CD14-positive monocyte (primary cell): ENCODE results near the gene SLMAP. TPM values are rescaled to one million over a fixed set of nuclear protein-coding genes. Genes with fewer than 3 reads are reported as not detected.

Experiments used
- DNase-seq, 3 donors: peaks; one replicate each; pipeline ENCODE4 v3.0.0-alpha.2; 2011 to 2022
- H2AFZ ChIP-seq: 2 replicates; pipeline ENCODE4 v1.6.0; 2012; ENCODE audit warnings: mild to moderate bottlenecking, low read depth, low read length, inconsistent platforms; ENCODE audit not compliant: insufficient read depth, poor library complexity, severe bottlenecking
- H3K27ac ChIP-seq, 2 donors: 1 replicate in 1 of 2; 2 replicates in 1 of 2; pipeline ENCODE4 v1.5.1; 2012 to 2013; ENCODE audit warnings: low read length in 2 of 2, control low read depth in 1 of 2, inconsistent platforms in 1 of 2, low read depth in 1 of 2, mild to moderate bottlenecking in 1 of 2
- H3K27me3 ChIP-seq, 2 donors: one replicate each; pipeline versions ENCODE4 v1.6.0 to v1.6.1; 2011 to 2013; ENCODE audit warnings: low read length in 2 of 2; ENCODE audit not compliant: control insufficient read depth in 2 of 2, insufficient read depth in 2 of 2
- H3K36me3 ChIP-seq, 2 donors: replicated peaks in 1 of 2; 1 replicate in 1 of 2; 2 replicates in 1 of 2; pipeline versions ENCODE4 v1.5.1 to v1.6.1; 2012 to 2013; ENCODE audit warnings: low read length in 2 of 2, control low read depth in 1 of 2, inconsistent platforms in 1 of 2, mild to moderate bottlenecking in 1 of 2; ENCODE audit not compliant: insufficient read depth in 2 of 2, control insufficient read depth in 1 of 2
- H3K4me1 ChIP-seq, 2 donors: 1 replicate in 1 of 2; 2 replicates in 1 of 2; pipeline versions ENCODE4 v1.5.1 to v1.6.1; 2012 to 2013; ENCODE audit warnings: low read length in 2 of 2, control low read depth in 1 of 2, inconsistent platforms in 1 of 2, mild to moderate bottlenecking in 1 of 2, moderate library complexity in 1 of 2; ENCODE audit not compliant: insufficient read depth in 2 of 2, control insufficient read depth in 1 of 2
- H3K4me2 ChIP-seq: replicated peaks from 2 replicates; pipeline ENCODE3; 2012; ENCODE audit warnings: low read length, moderate library complexity, mild to moderate bottlenecking; ENCODE audit not compliant: poor library complexity, severe bottlenecking; ENCODE audit errors: extremely low read depth
- H3K4me3 ChIP-seq, 3 experiments: fragments of 200-600 bp in 1 of 3; sonication (generic) in 1 of 3; replicated peaks in 1 of 3; 1 replicate in 2 of 3; 2 replicates in 1 of 3; pipeline ENCODE4 v1.5.1; 2011 to 2013; ENCODE audit warnings: low read length in 3 of 3, mild to moderate bottlenecking in 3 of 3, control low read depth in 2 of 3, low read depth in 2 of 3, inconsistent platforms in 1 of 3, moderate library complexity in 1 of 3
- H3K79me2 ChIP-seq: 2 replicates; pipeline ENCODE4 v1.6.0; 2012; ENCODE audit warnings: mild to moderate bottlenecking, control low read depth, inconsistent platforms, low read length, moderate library complexity; ENCODE audit not compliant: insufficient read depth
- H3K9ac ChIP-seq: 2 replicates; pipeline ENCODE4 v1.6.0; 2017; ENCODE audit warnings: low read length, mild to moderate bottlenecking; ENCODE audit not compliant: insufficient read depth, poor library complexity, severe bottlenecking
- H3K9me3 ChIP-seq, 2 donors: replicated peaks in 1 of 2; 1 replicate in 1 of 2; 2 replicates in 1 of 2; pipeline versions ENCODE4 v1.5.1 to v1.6.1; 2012 to 2013; ENCODE audit warnings: low read length in 2 of 2, control low read depth in 1 of 2; ENCODE audit not compliant: control insufficient read depth in 1 of 2, insufficient read depth in 1 of 2
- H4K20me1 ChIP-seq: 2 replicates; pipeline ENCODE4 v1.6.0; 2012; ENCODE audit warnings: mild to moderate bottlenecking, low read length, control low read depth, moderate library complexity; ENCODE audit not compliant: insufficient read depth
- H3K27ac Mint-ChIP-seq, 7 donors: one replicate each; pipeline ENCODE4 v1.8.0; 2020; ENCODE audit warnings: mild to moderate bottlenecking in 7 of 7, mixed read lengths in 7 of 7, moderate library complexity in 6 of 7, inconsistent platforms in 2 of 7
- H3K27me3 Mint-ChIP-seq, 3 donors: one replicate each; pipeline ENCODE4 v1.8.0; 2021 to 2022; ENCODE audit warnings: low read depth in 3 of 3, mild to moderate bottlenecking in 3 of 3, mixed read lengths in 3 of 3, moderate library complexity in 3 of 3, inconsistent platforms in 1 of 3
- H3K36me3 Mint-ChIP-seq, 2 donors: one replicate each; pipeline ENCODE4 v1.8.0; 2020; ENCODE audit warnings: mixed read lengths in 2 of 2, inconsistent platforms in 1 of 2, mild to moderate bottlenecking in 1 of 2
- H3K4me1 Mint-ChIP-seq: one replicate; pipeline ENCODE4 v1.8.0; 2020; ENCODE audit warnings: mild to moderate bottlenecking, mixed read lengths
- H3K4me3 Mint-ChIP-seq, 2 donors: one replicate each; pipeline ENCODE4 v1.8.0; 2020; ENCODE audit warnings: mild to moderate bottlenecking in 2 of 2, mixed read lengths in 2 of 2, moderate library complexity in 1 of 2
- H3K9me3 Mint-ChIP-seq, 7 donors: one replicate each; pipeline ENCODE4 v1.8.0; 2020 to 2022; ENCODE audit warnings: mixed read lengths in 7 of 7, mild to moderate bottlenecking in 6 of 7, moderate library complexity in 6 of 7, inconsistent platforms in 2 of 7
- CTCF ChIP-seq: fragments of 200-600 bp; IDR thresholded peaks from one replicate; pipeline ENCODE4 v1.8.0; 2022; ENCODE audit warnings: antibody characterized with exemption, mild to moderate bottlenecking
- WGBS: methylation state at CpG from one replicate; pipeline ENCODE4 v1.1.5; 2013; ENCODE audit warnings: missing lambda C conversion rate; ENCODE audit not compliant: insufficient coverage; 5-methylcytosine and 5-hydroxymethylcytosine counted together
- intact Hi-C, 2 donors: fragments of 100-400 bp; cut with micrococcal nuclease; formaldehyde crosslinking; loops; one replicate each; pipeline versions ENCODE4 v1.15.0 to v1.15.1; 2023
- polyA plus RNA-seq, 3 donors: library from polyadenylated mRNA; depleted of rRNA in 1 of 3; unstranded in 2 of 3; stranded (reverse) in 1 of 3; fragments of 300-500 nt in 2 of 3; fragments of >200 nt in 1 of 3; fragmentation: Illumina TruSeq in 2 of 3; gene quantifications; 1 replicate in 2 of 3; 2 replicates in 1 of 3; pipeline ENCODE4 v1.2.3, GENCODE V29; 2012 to 2021

Gene SLMAP
- polyA plus RNA-seq, 3 donors, result 12.3 to 17.6 (median 16.1) TPM

- Histone ChIP-seq H3K9ac (no peak overlapping the region), H3K27me3 (no peaks in the 10 kb centered on the region), H2AFZ (no peak overlapping the region), H3K4me2 (no peak overlapping the region), H3K4me3 (no peak overlapping the region), H3K27ac (no peak overlapping the region), H3K79me2 (peaks cover 57% of the 10 kb centered on the region), H4K20me1 (peaks cover 72% of the 10 kb centered on the region), H3K9me3 (no peaks in the 10 kb centered on the region), H3K36me3 (no peaks in the 10 kb centered on the region), H3K4me1 (peaks cover 3 to 16% of the 10 kb centered on the region in 2 donors)
- H3K9me3 Mint-ChIP-seq, result no peaks in the 10 kb centered on the region
- DNase-seq, result no peak
- intact Hi-C loops, result no loop called here
- TF ChIP-seq CTCF, result no peak
- no peak overlapping the region for H3K4me3 Mint-ChIP-seq
- H3K27me3 Mint-ChIP-seq, result no peaks in the 10 kb centered on the region
- H3K27ac Mint-ChIP-seq, result no peak overlapping the region
- peaks cover 17% of the 10 kb centered on the region for H3K4me1 Mint-ChIP-seq
- H3K36me3 Mint-ChIP-seq, result peaks cover 6 to 7% of the 10 kb centered on the region in 2 donors
These were observed 62.7 kb downstream of the SLMAP start for GRCh38 chr3:57818772-57819171.

GRCh38 chr3:57820479-57820878, 64.4 kb downstream of the SLMAP start:
- intact Hi-C loops, result no loop called here
- no peak overlapping the region for H3K27ac Mint-ChIP-seq
- no peaks in the 10 kb centered on the region for H3K27me3 Mint-ChIP-seq
- WGBS, result 96% methylated on average over 6 of the region's 6 CpGs
- H3K9me3 Mint-ChIP-seq, result no peaks in the 10 kb centered on the region
- Histone ChIP-seq H4K20me1 (peaks cover 73% of the 10 kb centered on the region), H3K36me3 (no peaks in the 10 kb centered on the region), H3K79me2 (peaks cover 42% of the 10 kb centered on the region), H2AFZ (no peak overlapping the region), H3K4me2 (no peak overlapping the region), H3K4me3 (no peak overlapping the region), H3K9ac (no peak overlapping the region), H3K27ac (no peak overlapping the region), H3K27me3 (no peaks in the 10 kb centered on the region), H3K9me3 (no peaks in the 10 kb centered on the region), H3K4me1 (peaks cover 3 to 9% of the 10 kb centered on the region in 2 donors)
- peaks cover 17% of the 10 kb centered on the region for H3K4me1 Mint-ChIP-seq
- H3K36me3 Mint-ChIP-seq, result peaks cover 3 to 7% of the 10 kb centered on the region in 2 donors
- no peak overlapping the region for H3K4me3 Mint-ChIP-seq
- no peak for TF ChIP-seq CTCF
- no peak for DNase-seq
